ENCODE results near the gene MACC1.

Gene MACC1

DNA sequence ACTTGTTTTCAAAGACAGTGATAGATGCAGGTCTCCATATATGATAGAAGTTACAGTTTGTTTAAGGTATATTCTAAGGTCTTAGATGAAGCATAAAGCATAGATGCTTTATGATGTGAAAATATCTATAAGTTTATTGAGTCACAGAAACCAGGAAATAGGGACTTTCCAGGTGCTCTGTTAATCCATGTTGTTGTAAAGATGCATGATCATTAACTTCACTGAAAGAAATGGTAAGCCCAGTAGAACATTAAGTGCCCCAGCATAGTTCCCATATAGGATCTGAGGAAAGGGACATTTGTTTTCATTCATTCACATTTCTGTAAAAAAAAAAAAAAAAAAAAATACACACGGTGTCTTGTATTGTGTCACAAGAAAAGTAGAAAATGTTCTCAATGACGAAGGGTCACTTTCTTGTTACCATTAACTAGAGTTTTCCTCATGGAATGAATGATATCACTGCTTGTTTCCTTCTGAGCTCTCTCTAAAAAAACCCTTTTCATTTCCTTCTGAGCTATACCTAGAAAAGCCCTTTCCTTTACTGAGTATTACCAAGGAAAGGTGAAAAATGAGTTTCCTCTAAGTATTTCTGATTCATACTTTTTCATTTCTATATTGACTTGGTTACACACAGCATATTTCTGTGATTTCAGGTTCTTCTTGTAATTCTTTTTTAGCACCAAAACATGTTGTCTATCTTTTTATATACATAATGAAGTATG lies 105.2 kb downstream of the MACC1 start:
- Mint-ChIP-seq H3K4me3 (no peak overlapping the region), H3K4me1 (ENCODE audit: low read depth) (peaks cover 16% of the 10 kb centered on the region), H3K27ac (no peak overlapping the region), H3K36me3 (ENCODE audit: low read depth) (no peaks in the 10 kb centered on the region), H3K9me3 (no peaks in the 10 kb centered on the region), H3K27me3 (peaks cover 2% of the 10 kb centered on the region)
- intact Hi-C loops (cut with micrococcal nuclease) = loop anchor here (10.0 kb wide), 1 partner anchor 407 kb away; the partner anchor contains the start of gene POLR1F

DNA sequence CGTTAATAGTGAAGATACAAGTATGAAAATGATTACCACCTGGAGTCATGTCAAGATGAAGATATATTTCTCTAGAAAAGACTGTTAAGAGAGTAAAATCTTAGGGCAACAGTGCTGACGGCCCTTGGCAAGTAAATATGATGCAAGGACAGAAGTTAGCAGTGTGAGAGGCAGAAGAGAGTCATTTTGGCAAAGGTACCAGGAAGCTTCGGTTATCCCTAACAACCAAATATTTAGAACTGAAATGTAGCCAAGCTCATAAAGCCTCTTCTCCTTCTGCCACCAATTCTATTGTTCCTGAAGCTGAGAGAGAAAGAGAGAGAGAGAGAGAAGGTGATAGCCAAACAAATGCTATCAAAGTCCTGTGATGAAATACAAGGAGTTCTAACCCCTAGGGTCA lies 109.6 kb downstream of the MACC1 start:
- H3K4me1 Mint-ChIP-seq (ENCODE audit: low read depth) = no peaks in the 10 kb centered on the region
- H3K36me3 Mint-ChIP-seq (ENCODE audit: low read depth) = no peaks in the 10 kb centered on the region
- peaks cover 2% of the 10 kb centered on the region for H3K27me3 Mint-ChIP-seq
- no peak overlapping the region for H3K4me3 Mint-ChIP-seq
- H3K27ac Mint-ChIP-seq = no peak overlapping the region
- intact Hi-C loops (cut with micrococcal nuclease) = no loop called here
- H3K9me3 Mint-ChIP-seq = no peaks in the 10 kb centered on the region

GRCh38 chr7:20104696-20105095 lies 112.5 kb downstream of the MACC1 start:
- Mint-ChIP-seq H3K36me3 (ENCODE audit: low read depth) (no peaks in the 10 kb centered on the region), H3K9me3 (no peaks in the 10 kb centered on the region), H3K4me1 (ENCODE audit: low read depth) (no peaks in the 10 kb centered on the region), H3K4me3 (no peak overlapping the region), H3K27ac (no peak overlapping the region), H3K27me3 (peaks cover 2% of the 10 kb centered on the region)
- intact Hi-C loops (cut with micrococcal nuclease) = no loop called here

DNA sequence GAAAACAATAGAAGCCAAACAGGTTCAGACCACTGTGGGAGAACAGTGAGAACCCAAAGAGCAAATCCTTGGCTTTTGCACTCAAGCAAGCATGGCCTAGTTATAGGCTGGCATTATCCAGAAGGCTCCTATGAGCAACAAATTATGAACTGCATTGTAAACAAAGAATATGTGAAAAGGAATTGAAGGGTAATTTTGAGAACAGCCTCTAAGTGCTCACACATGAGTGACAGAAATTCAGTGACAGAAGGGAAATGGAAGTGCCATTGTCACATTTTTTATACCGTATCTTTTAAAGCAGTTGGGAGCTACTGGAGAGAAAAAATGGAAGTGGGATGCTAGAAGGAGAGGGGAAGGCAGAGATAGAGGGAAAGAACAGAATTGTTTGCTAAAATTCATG lies 114.2 kb downstream of the MACC1 start:
- Mint-ChIP-seq H3K4me3 (no peak overlapping the region), H3K27ac (no peak overlapping the region), H3K9me3 (no peaks in the 10 kb centered on the region), H3K27me3 (no peaks in the 10 kb centered on the region), H3K36me3 (ENCODE audit: low read depth) (no peaks in the 10 kb centered on the region), H3K4me1 (ENCODE audit: low read depth) (no peaks in the 10 kb centered on the region)
- intact Hi-C loops (cut with micrococcal nuclease) = no loop called here

DNA sequence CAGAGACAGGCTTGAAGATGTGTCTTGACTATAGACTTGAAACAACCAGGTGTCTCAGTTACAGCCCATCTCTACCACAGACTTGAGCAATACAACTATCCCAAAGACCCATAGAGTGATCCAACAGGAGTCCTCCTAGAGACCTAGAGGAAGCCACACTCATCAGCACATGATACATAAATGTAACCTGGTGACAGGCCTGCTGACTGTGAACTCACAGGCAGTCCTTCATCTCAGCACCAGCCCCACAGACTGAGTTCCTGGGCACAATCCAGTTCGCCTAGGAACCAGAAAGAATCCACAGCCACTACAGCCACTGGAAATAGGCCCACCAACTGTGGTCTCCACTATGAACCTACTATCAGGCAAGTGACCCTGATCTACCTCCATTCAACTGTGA lies 121.3 kb downstream of the MACC1 start:
- no peak overlapping the region for H3K4me3 Mint-ChIP-seq
- no peaks in the 10 kb centered on the region for H3K27me3 Mint-ChIP-seq
- no peak overlapping the region for H3K27ac Mint-ChIP-seq
- H3K36me3 Mint-ChIP-seq (ENCODE audit: low read depth) = no peaks in the 10 kb centered on the region
- intact Hi-C loops (cut with micrococcal nuclease) = no loop called here
- peaks cover 14% of the 10 kb centered on the region for H3K9me3 Mint-ChIP-seq
- no peaks in the 10 kb centered on the region for H3K4me1 Mint-ChIP-seq (ENCODE audit: low read depth)

GRCh38 chr7:20095436-20095835 lies 121.7 kb downstream of the MACC1 start:
- H3K36me3 Mint-ChIP-seq (ENCODE audit: low read depth) = no peaks in the 10 kb centered on the region
- intact Hi-C loops (cut with micrococcal nuclease) = no loop called here
- no peaks in the 10 kb centered on the region for H3K27me3 Mint-ChIP-seq
- no peak overlapping the region for H3K4me3 Mint-ChIP-seq
- H3K9me3 Mint-ChIP-seq = peaks cover 14% of the 10 kb centered on the region
- no peak overlapping the region for H3K27ac Mint-ChIP-seq
- H3K4me1 Mint-ChIP-seq (ENCODE audit: low read depth) = no peaks in the 10 kb centered on the region

GRCh38 chr7:20089431-20089830 lies 127.8 kb downstream of the MACC1 start:
- intact Hi-C loops (cut with micrococcal nuclease) = no loop called here

DNA sequence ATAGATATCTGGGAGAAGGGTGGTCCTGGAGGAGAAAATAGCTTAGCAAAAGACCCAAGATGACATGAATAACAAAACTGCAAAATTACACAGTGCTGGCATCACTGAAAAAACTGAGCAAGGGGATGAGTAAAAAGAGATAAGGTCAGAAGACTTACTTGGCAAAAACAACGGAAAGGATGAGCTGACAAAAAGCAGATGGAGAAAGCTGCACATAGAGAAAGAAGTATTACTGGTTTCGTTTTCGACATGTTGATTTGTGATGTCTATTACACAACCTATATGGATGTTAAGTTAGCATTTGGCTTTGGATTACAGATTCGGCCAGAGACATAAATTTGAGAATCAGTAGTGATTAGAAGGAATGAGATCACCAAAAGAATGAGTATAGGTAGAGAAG lies 132.1 kb downstream of the MACC1 start:
- intact Hi-C loops (cut with micrococcal nuclease) = no loop called here
- Mint-ChIP-seq H3K27ac (no peak overlapping the region), H3K27me3 (no peaks in the 10 kb centered on the region), H3K36me3 (ENCODE audit: low read depth) (no peaks in the 10 kb centered on the region), H3K4me3 (no peak overlapping the region), H3K9me3 (no peaks in the 10 kb centered on the region), H3K4me1 (ENCODE audit: low read depth) (no peaks in the 10 kb centered on the region)

More at GRCh38 chr7:20089431-20089830, 127.8 kb downstream of the MACC1 start:
- Mint-ChIP-seq H3K9me3 (no peaks in the 10 kb centered on the region), H3K4me1 (ENCODE audit: low read depth) (no peaks in the 10 kb centered on the region), H3K27ac (no peak overlapping the region), H3K27me3 (no peaks in the 10 kb centered on the region), H3K4me3 (no peak overlapping the region), H3K36me3 (ENCODE audit: low read depth) (no peaks in the 10 kb centered on the region)
